IMR-90 (cell line): Measurements from ENCODE around the gene NMUR2.

Experiments
- CTCF ChIP-seq: conservative IDR thresholded peaks from 2 replicates; pipeline ENCODE4 v1.5.1; 2012; ENCODE audit warnings: mild to moderate bottlenecking, low read depth, low read length, improper control_type of control experiment
- MAFK ChIP-seq: IDR thresholded peaks from 2 replicates; pipeline ENCODE4 v1.6.1; 2012; ENCODE audit warnings: low read depth, low read length, improper control_type of control experiment
- MXI1 ChIP-seq: IDR thresholded peaks from 2 replicates; pipeline ENCODE4 v1.6.1; 2012; ENCODE audit warnings: low read depth, mild to moderate bottlenecking, low read length, moderate library complexity, borderline replicate concordance
- POLR2A ChIP-seq: IDR thresholded peaks from 2 replicates; pipeline ENCODE4 v1.6.1; 2012; ENCODE audit warnings: mild to moderate bottlenecking, low read depth, low read length
- RAD21 ChIP-seq: IDR thresholded peaks from 2 replicates; pipeline ENCODE4 v1.6.1; 2012; ENCODE audit warnings: low read length, improper control_type of control experiment
- RCOR1 ChIP-seq: IDR thresholded peaks from 2 replicates; pipeline ENCODE4 v1.6.1; 2012; ENCODE audit warnings: mild to moderate bottlenecking, low read length, improper control_type of control experiment; ENCODE audit not compliant: insufficient replicate concordance
- RFX5 ChIP-seq: IDR thresholded peaks from 2 replicates; pipeline ENCODE4 v1.8.0; 2012; ENCODE audit warnings: low read depth, mild to moderate bottlenecking, low read length, moderate library complexity
- SMC3 ChIP-seq: fragments of 150-350 bp; IDR thresholded peaks from 2 replicates; pipeline ENCODE4 v1.6.1; 2016; ENCODE audit warnings: low read depth, mild to moderate bottlenecking, antibody characterized with exemption, low read length, moderate library complexity
- TF ChIP-seq, protein P1 (sequence below): fragments of 150-350 bp; IDR thresholded peaks from 2 replicates; pipeline ENCODE4 v1.6.1; 2017; ENCODE audit warnings: mild to moderate bottlenecking, antibody characterized with exemption, low read length, low read depth

GRCh38 chr5:152389208-152389849 is 15.8 kb downstream of the NMUR2 start:
- TF ChIP-seq CTCF (no peak), RCOR1 (no peak), POLR2A (no peak), RAD21 (no peak), SMC3 (no peak), RFX5 (no peak), MXI1 (no peak), MAFK (no peak)
- TF ChIP-seq, protein P1, sequence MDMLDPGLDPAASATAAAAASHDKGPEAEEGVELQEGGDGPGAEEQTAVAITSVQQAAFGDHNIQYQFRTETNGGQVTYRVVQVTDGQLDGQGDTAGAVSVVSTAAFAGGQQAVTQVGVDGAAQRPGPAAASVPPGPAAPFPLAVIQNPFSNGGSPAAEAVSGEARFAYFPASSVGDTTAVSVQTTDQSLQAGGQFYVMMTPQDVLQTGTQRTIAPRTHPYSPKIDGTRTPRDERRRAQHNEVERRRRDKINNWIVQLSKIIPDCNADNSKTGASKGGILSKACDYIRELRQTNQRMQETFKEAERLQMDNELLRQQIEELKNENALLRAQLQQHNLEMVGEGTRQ: no peak
